CD4-positive, alpha-beta memory T cell (primary cell): ENCODE results near the gene WDR26. TPM values are rescaled to one million over a fixed set of nuclear protein-coding genes. Genes with fewer than 3 reads are reported as not detected.

ENCODE experiments used
- CTCF ChIA-PET: fragments of 350-600 bp; sonication (Branson Sonifier 250); formaldehyde crosslinking; loops from one replicate; lab custom pipeline; 2021; ENCODE audit warnings: inconsistent platforms; ENCODE audit not compliant: partially characterized antibody; lab: Charles Lee
- POLR2A ChIA-PET: fragments of 350-600 bp; sonication (Branson Sonifier 250); formaldehyde crosslinking; loops from one replicate; lab custom pipeline; 2021; ENCODE audit not compliant: partially characterized antibody; lab: Charles Lee
- DNase-seq, 5 donors: peaks; one replicate each; pipeline versions ENCODE4 v3.0.0 to v3.0.0-alpha.2; 2020 to 2022; ENCODE audit warnings: mixed read lengths in 1 of 5
- H3K27ac ChIP-seq: one replicate; pipeline ENCODE4 v1.7.0; 2013; ENCODE audit warnings: low read depth, low read length
- H3K27me3 ChIP-seq: 2 replicates; pipeline ENCODE4 v1.7.0; 2013; ENCODE audit warnings: mild to moderate bottlenecking, low read length, moderate library complexity; ENCODE audit not compliant: insufficient read depth
- H3K36me3 ChIP-seq: 2 replicates; pipeline ENCODE4 v1.7.0; 2013; ENCODE audit warnings: mild to moderate bottlenecking, low read length, moderate library complexity; ENCODE audit not compliant: insufficient read depth
- H3K4me1 ChIP-seq: 2 replicates; pipeline ENCODE4 v1.7.0; 2013; ENCODE audit warnings: mild to moderate bottlenecking, low read length, moderate library complexity; ENCODE audit not compliant: insufficient read depth
- H3K4me3 ChIP-seq, 2 donors: one replicate each; pipeline ENCODE4 v1.7.0; 2013; ENCODE audit warnings: low read length in 2 of 2, mild to moderate bottlenecking in 1 of 2
- H3K9me3 ChIP-seq, 2 donors: one replicate each; pipeline ENCODE4 v1.7.0; 2013; ENCODE audit warnings: low read length in 2 of 2, control low read depth in 1 of 2; ENCODE audit not compliant: control insufficient read depth in 1 of 2
- H3K27ac Mint-ChIP-seq, 7 donors: one replicate each; pipeline ENCODE4 v1.8.0; 2020 to 2021; ENCODE audit warnings: mixed read lengths in 7 of 7, mild to moderate bottlenecking in 6 of 7, inconsistent platforms in 3 of 7, moderate library complexity in 3 of 7
- H3K27me3 Mint-ChIP-seq, 2 donors: one replicate each; pipeline ENCODE4 v1.8.0; 2020 to 2021; ENCODE audit warnings: mixed read lengths in 2 of 2
- H3K36me3 Mint-ChIP-seq, 2 donors: one replicate each; pipeline ENCODE4 v1.8.0; 2020 to 2021; ENCODE audit warnings: mixed read lengths in 2 of 2, inconsistent platforms in 1 of 2, mild to moderate bottlenecking in 1 of 2
- H3K4me1 Mint-ChIP-seq, 4 donors: one replicate each; pipeline ENCODE4 v1.8.0; 2020 to 2021; ENCODE audit warnings: mixed read lengths in 4 of 4, mild to moderate bottlenecking in 1 of 4
- H3K4me3 Mint-ChIP-seq, 8 donors: one replicate each; pipeline ENCODE4 v1.8.0; 2020 to 2021; ENCODE audit warnings: mixed read lengths in 8 of 8, mild to moderate bottlenecking in 7 of 8, moderate library complexity in 6 of 8, inconsistent platforms in 3 of 8
- H3K9me3 Mint-ChIP-seq, 8 donors: one replicate each; pipeline ENCODE4 v1.8.0; 2020 to 2021; ENCODE audit warnings: mixed read lengths in 8 of 8, mild to moderate bottlenecking in 5 of 8, inconsistent platforms in 3 of 8, moderate library complexity in 1 of 8
- intact Hi-C: fragments of 100-400 bp; cut with micrococcal nuclease; formaldehyde crosslinking; loops from one replicate; pipeline ENCODE4 v1.15.1; 2023
- polyA plus RNA-seq, 2 donors: library from polyadenylated mRNA; unstranded; fragments of 300-500 nt; fragmentation: Illumina TruSeq; gene quantifications; one replicate each; pipeline ENCODE4 v1.2.3, GENCODE V29; 2021
- total RNA-seq, 2 experiments: library from RNA; stranded (reverse); gene quantifications; one replicate each; pipeline ENCODE4 v1.2.3, GENCODE V29; 2021

Gene WDR26
- total and polyA plus RNA-seq, 4 experiments from 2014 or later, result 2.9 to 123 (median 62.4) TPM

- H3K4me3 Mint-ChIP-seq, result peak overlapping the region; percentile 70 to 82 (median 76)
- no peak overlapping the region for H3K4me3 ChIP-seq
- peaks cover 27 to 28% of the 10 kb centered on the region in 2 donors for H3K36me3 Mint-ChIP-seq
- no peaks in the 10 kb centered on the region for H3K9me3 ChIP-seq
- H3K27me3 Mint-ChIP-seq, result no peaks in the 10 kb centered on the region
- H3K9me3 Mint-ChIP-seq, result no peaks in the 10 kb centered on the region
- H3K36me3 ChIP-seq, result no peaks in the 10 kb centered on the region
- ChIA-PET POLR2A (interaction anchor here (0.6 to 5.6 kb wide), 13 partner anchors 8 to 197 kb away, joined by 3 to 43 read pairs (median 3); partner anchors contain the start of genes DEGS1 and WDR26), CTCF (interaction anchor here (0.9 to 2.0 kb wide), 4 partner anchors 9 to 683 kb away, joined by 3 to 7 read pairs (median 3); no protein-coding TSS in a partner anchor)
- intact Hi-C loops, result loop anchor here (2.0 to 10.0 kb wide), 2 partner anchors 23 to 55 kb away; partner anchors contain the start of genes CNIH4 and WDR26
- H3K4me1 Mint-ChIP-seq, result peaks cover 61 to 83% (median 76%) of the 10 kb centered on the region in 4 donors
- H3K27me3 ChIP-seq, result no peaks in the 10 kb centered on the region
- DNase-seq, result peak; percentile 56 to 74 (median 66)
- H3K27ac ChIP-seq, result peak overlapping the region; percentile 27
- peak overlapping the region; percentile 13 to 89 (median 86) for H3K27ac Mint-ChIP-seq
- peaks cover 87% of the 10 kb centered on the region for H3K4me1 ChIP-seq
These were observed 54.6 kb downstream of the WDR26 start for GRCh38 chr1:224380003-224380402.

GRCh38 chr1:224378855-224379631, 55.6 kb downstream of the WDR26 start:
- ChIA-PET CTCF (interaction anchor here (1.3 to 2.0 kb wide), 3 partner anchors 27 to 682 kb away, joined by 3 to 7 read pairs (median 3); no protein-coding TSS in a partner anchor), POLR2A (interaction anchor here (1.0 to 5.6 kb wide), 8 partner anchors 9 to 196 kb away, joined by 3 to 43 read pairs (median 4); partner anchors contain the start of genes DEGS1 and WDR26)
- peaks cover 97% of the 10 kb centered on the region for H3K4me1 ChIP-seq
- no peak overlapping the region for H3K27ac ChIP-seq
- intact Hi-C loops, result no loop called here
- H3K36me3 ChIP-seq, result no peaks in the 10 kb centered on the region
- DNase-seq, result no peak
- peak overlapping the region; percentile 26 to 82 (median 76) for H3K4me3 Mint-ChIP-seq
- H3K4me1 Mint-ChIP-seq, result peaks cover 66 to 93% (median 82%) of the 10 kb centered on the region in 4 donors
- no peaks in the 10 kb centered on the region for H3K27me3 Mint-ChIP-seq
- no peak overlapping the region for H3K4me3 ChIP-seq
- peak overlapping the region; percentile 72 to 89 (median 86) for H3K27ac Mint-ChIP-seq
- H3K9me3 Mint-ChIP-seq, result no peaks in the 10 kb centered on the region
- no peaks in the 10 kb centered on the region for H3K9me3 ChIP-seq
- H3K27me3 ChIP-seq, result no peaks in the 10 kb centered on the region
- H3K36me3 Mint-ChIP-seq, result peaks cover 30 to 33% of the 10 kb centered on the region in 2 donors

- Mint-ChIP-seq H3K4me1 (peaks cover 66 to 97% (median 86%) of the 10 kb centered on the region in 4 donors), H3K4me3 (peak overlapping the region in 7 of 8 donors; percentile 39 to 83 (median 72)), H3K27me3 (no peaks in the 10 kb centered on the region), H3K9me3 (no peaks in the 10 kb centered on the region), H3K27ac (peak overlapping the region; percentile 52 to 96 (median 87)), H3K36me3 (peaks cover 39 to 45% of the 10 kb centered on the region in 2 donors)
- intact Hi-C loops, result no loop called here
- H3K27ac ChIP-seq, result no peak overlapping the region
- H3K4me1 ChIP-seq, result peaks cover 97% of the 10 kb centered on the region
- H3K4me3 ChIP-seq, result no peak overlapping the region
- ChIA-PET CTCF (interaction anchor here (0.9 to 3.8 kb wide), 5 partner anchors 26 to 260 kb away, joined by 3 to 20 read pairs (median 4); no protein-coding TSS in a partner anchor), POLR2A (interaction anchor here (0.6 to 5.6 kb wide), 6 partner anchors 9 to 55 kb away, joined by 3 to 43 read pairs (median 4); partner anchors contain the start of gene WDR26)
- peaks cover 6% of the 10 kb centered on the region for H3K36me3 ChIP-seq
- DNase-seq, result no peak
- no peaks in the 10 kb centered on the region for H3K9me3 ChIP-seq
- no peaks in the 10 kb centered on the region for H3K27me3 ChIP-seq
These were observed 57.0 kb downstream of the WDR26 start for GRCh38 chr1:224377676-224378006.

GRCh38 chr1:224375059-224375458, 59.5 kb downstream of the WDR26 start:
- H3K27me3 Mint-ChIP-seq, result no peaks in the 10 kb centered on the region
- H3K27ac Mint-ChIP-seq, result peak overlapping the region; percentile 75 to 95 (median 80)
- CTCF ChIA-PET, result interaction anchor here (0.9 to 3.8 kb wide), 4 partner anchors 13 to 82 kb away, joined by 3 to 20 read pairs (median 8); no protein-coding TSS in a partner anchor
- peaks cover 55 to 91% (median 79%) of the 10 kb centered on the region in 4 donors for H3K4me1 Mint-ChIP-seq
- POLR2A ChIA-PET, result interaction anchor here (0.9 to 5.6 kb wide), 5 partner anchors 12 to 57 kb away, joined by 3 to 43 read pairs (median 4); partner anchors contain the start of genes CNIH4 and WDR26
- H3K4me3 Mint-ChIP-seq, result peak overlapping the region in 7 of 8 donors; percentile 21 to 76 (median 49)
- Histone ChIP-seq H3K27ac (peak overlapping the region; percentile 18), H3K4me1 (peaks cover 72% of the 10 kb centered on the region), H3K27me3 (no peaks in the 10 kb centered on the region), H3K9me3 (no peaks in the 10 kb centered on the region), H3K36me3 (peaks cover 19% of the 10 kb centered on the region), H3K4me3 (no peak overlapping the region)
- intact Hi-C loops, result loop anchor here (1.0 kb wide), 1 partner anchor 12 kb away; no protein-coding TSS in a partner anchor
- H3K36me3 Mint-ChIP-seq, result peaks cover 60 to 66% of the 10 kb centered on the region in 2 donors
- DNase-seq, result no peak
- no peaks in the 10 kb centered on the region for H3K9me3 Mint-ChIP-seq

- no peaks in the 10 kb centered on the region for H3K27me3 ChIP-seq
- H3K4me3 ChIP-seq, result no peak overlapping the region
- peaks cover 26% of the 10 kb centered on the region for H3K36me3 ChIP-seq
- CTCF ChIA-PET, result no interaction called here
- POLR2A ChIA-PET, result no interaction called here
- H3K9me3 ChIP-seq, result no peaks in the 10 kb centered on the region
- Mint-ChIP-seq H3K36me3 (peaks cover 68 to 80% of the 10 kb centered on the region in 2 donors), H3K27me3 (no peaks in the 10 kb centered on the region), H3K27ac (peak overlapping the region; percentile 13 to 85 (median 79)), H3K4me3 (peak overlapping the region in 1 of 8 donors; percentile 39), H3K9me3 (no peaks in the 10 kb centered on the region), H3K4me1 (peaks cover 45 to 89% (median 73%) of the 10 kb centered on the region in 4 donors)
- H3K27ac ChIP-seq, result no peak overlapping the region
- intact Hi-C loops, result no loop called here
- peaks cover 52% of the 10 kb centered on the region for H3K4me1 ChIP-seq
- no peak for DNase-seq
These were observed 61.5 kb downstream of the WDR26 start for GRCh38 chr1:224373008-224373590.

- ChIA-PET POLR2A (interaction anchor here (0.7 kb wide), 2 partner anchors 9 to 10 kb away, joined by 3 to 4 read pairs; no protein-coding TSS in a partner anchor), CTCF (interaction anchor here (0.6 kb wide), 1 partner anchor 37 kb away, joined by 4 read pairs; no protein-coding TSS in a partner anchor)
- DNase-seq, result no peak
- H3K9me3 ChIP-seq, result no peaks in the 10 kb centered on the region
- Mint-ChIP-seq H3K4me1 (peaks cover 38 to 71% (median 51%) of the 10 kb centered on the region in 4 donors), H3K27me3 (no peaks in the 10 kb centered on the region), H3K9me3 (no peaks in the 10 kb centered on the region), H3K36me3 (peaks cover 62 to 78% of the 10 kb centered on the region in 2 donors), H3K4me3 (no peak overlapping the region), H3K27ac (peak overlapping the region in 2 of 7 donors; percentile 35 to 76)
- no peak overlapping the region for H3K27ac ChIP-seq
- H3K36me3 ChIP-seq, result peaks cover 32% of the 10 kb centered on the region
- H3K4me3 ChIP-seq, result no peak overlapping the region
- H3K27me3 ChIP-seq, result no peaks in the 10 kb centered on the region
- intact Hi-C loops, result no loop called here
- peaks cover 17% of the 10 kb centered on the region for H3K4me1 ChIP-seq
These were observed 66.2 kb downstream of the WDR26 start for GRCh38 chr1:224368409-224368808.
